ENCODE data around the gene GALNT18.

The GALNT18 gene

DNA sequence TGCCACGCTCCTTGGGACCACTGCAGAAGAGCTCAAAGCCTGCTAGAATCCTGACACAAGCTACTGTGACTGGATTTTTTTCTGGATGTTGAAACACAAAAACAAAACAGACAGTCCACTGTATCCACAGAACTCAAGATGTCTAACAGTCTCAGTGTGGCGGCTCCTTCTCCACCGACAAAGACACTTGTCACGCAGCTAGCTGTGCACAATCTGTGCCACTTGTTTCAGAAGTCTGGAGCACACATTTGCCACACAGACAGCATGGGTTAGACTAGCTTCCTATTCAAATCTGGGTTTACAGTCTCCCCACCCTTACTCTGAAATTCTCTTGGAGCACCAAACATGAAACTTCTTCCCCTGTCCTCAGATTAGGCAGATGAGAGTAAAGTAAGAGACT lies 99.2 kb downstream of the GALNT18 start:
- no peak for TF ChIP-seq RARB (CRISPR knock-in tag; IDR thresholded peaks at IDR 0.05)
- no peak for TF ChIP-seq CSRNP3 (CRISPR knock-in tag; IDR thresholded peaks at IDR 0.05)
- no peak for TF ChIP-seq ARNTL (CRISPR knock-in tag; IDR thresholded peaks at IDR 0.05; ENCODE audit: borderline replicate concordance, low read depth)
- no peak for TF ChIP-seq CREB5 (CRISPR knock-in tag; IDR thresholded peaks at IDR 0.05; ENCODE audit: low read depth)
- no peak for TF ChIP-seq GLIS3 (CRISPR knock-in tag; IDR thresholded peaks at IDR 0.05)
- no peak for TF ChIP-seq ZC3H10 (CRISPR knock-in tag; IDR thresholded peaks at IDR 0.05)
- no peak for TF ChIP-seq ZFP30 (CRISPR knock-in tag; IDR thresholded peaks at IDR 0.05)
- TF ChIP-seq TCF4 (CRISPR knock-in tag; IDR thresholded peaks at IDR 0.05; ENCODE audit: borderline replicate concordance): no peak
- TF ChIP-seq ZNF8 (CRISPR knock-in tag; IDR thresholded peaks at IDR 0.05): no peak
- TF ChIP-seq, protein P1, sequence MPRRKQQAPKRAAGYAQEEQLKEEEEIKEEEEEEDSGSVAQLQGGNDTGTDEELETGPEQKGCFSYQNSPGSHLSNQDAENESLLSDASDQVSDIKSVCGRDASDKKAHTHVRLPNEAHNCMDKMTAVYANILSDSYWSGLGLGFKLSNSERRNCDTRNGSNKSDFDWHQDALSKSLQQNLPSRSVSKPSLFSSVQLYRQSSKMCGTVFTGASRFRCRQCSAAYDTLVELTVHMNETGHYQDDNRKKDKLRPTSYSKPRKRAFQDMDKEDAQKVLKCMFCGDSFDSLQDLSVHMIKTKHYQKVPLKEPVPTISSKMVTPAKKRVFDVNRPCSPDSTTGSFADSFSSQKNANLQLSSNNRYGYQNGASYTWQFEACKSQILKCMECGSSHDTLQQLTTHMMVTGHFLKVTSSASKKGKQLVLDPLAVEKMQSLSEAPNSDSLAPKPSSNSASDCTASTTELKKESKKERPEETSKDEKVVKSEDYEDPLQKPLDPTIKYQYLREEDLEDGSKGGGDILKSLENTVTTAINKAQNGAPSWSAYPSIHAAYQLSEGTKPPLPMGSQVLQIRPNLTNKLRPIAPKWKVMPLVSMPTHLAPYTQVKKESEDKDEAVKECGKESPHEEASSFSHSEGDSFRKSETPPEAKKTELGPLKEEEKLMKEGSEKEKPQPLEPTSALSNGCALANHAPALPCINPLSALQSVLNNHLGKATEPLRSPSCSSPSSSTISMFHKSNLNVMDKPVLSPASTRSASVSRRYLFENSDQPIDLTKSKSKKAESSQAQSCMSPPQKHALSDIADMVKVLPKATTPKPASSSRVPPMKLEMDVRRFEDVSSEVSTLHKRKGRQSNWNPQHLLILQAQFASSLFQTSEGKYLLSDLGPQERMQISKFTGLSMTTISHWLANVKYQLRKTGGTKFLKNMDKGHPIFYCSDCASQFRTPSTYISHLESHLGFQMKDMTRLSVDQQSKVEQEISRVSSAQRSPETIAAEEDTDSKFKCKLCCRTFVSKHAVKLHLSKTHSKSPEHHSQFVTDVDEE (CRISPR knock-in tag; IDR thresholded peaks at IDR 0.05): no peak
- TF ChIP-seq ISL1 (CRISPR knock-in tag; IDR thresholded peaks at IDR 0.05): no peak
- TF ChIP-seq PPARA (CRISPR knock-in tag; IDR thresholded peaks at IDR 0.05; ENCODE audit: borderline replicate concordance): no peak
- TF ChIP-seq TOX (CRISPR knock-in tag; IDR thresholded peaks at IDR 0.05; ENCODE audit: borderline replicate concordance): no peak
- TF ChIP-seq ZNF70 (CRISPR knock-in tag; IDR thresholded peaks at IDR 0.05): no peak
- TF ChIP-seq BACH2 (CRISPR knock-in tag; IDR thresholded peaks at IDR 0.05; ENCODE audit: borderline replicate concordance): no peak
- TF ChIP-seq ESRRG (CRISPR knock-in tag; IDR thresholded peaks at IDR 0.05): no peak
- TF ChIP-seq, protein P2, sequence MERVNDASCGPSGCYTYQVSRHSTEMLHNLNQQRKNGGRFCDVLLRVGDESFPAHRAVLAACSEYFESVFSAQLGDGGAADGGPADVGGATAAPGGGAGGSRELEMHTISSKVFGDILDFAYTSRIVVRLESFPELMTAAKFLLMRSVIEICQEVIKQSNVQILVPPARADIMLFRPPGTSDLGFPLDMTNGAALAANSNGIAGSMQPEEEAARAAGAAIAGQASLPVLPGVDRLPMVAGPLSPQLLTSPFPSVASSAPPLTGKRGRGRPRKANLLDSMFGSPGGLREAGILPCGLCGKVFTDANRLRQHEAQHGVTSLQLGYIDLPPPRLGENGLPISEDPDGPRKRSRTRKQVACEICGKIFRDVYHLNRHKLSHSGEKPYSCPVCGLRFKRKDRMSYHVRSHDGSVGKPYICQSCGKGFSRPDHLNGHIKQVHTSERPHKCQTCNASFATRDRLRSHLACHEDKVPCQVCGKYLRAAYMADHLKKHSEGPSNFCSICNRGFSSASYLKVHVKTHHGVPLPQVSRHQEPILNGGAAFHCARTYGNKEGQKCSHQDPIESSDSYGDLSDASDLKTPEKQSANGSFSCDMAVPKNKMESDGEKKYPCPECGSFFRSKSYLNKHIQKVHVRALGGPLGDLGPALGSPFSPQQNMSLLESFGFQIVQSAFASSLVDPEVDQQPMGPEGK (CRISPR knock-in tag; IDR thresholded peaks at IDR 0.05; ENCODE audit: borderline replicate concordance): no peak
- TF ChIP-seq SNAI2 (CRISPR knock-in tag; IDR thresholded peaks at IDR 0.05): no peak
- TF ChIP-seq CSDC2 (CRISPR knock-in tag; IDR thresholded peaks at IDR 0.05): no peak
- no peak for TF ChIP-seq ZNF565 (CRISPR knock-in tag; conservative IDR thresholded peaks at IDR 0.05; ENCODE audit: low read depth)
- ATAC-seq: no peak

GRCh38 chr11:11521306-11522002 lies 100.4 kb downstream of the GALNT18 start:
- ATAC-seq: no peak
- TF ChIP-seq, protein P2 (CRISPR knock-in tag; IDR thresholded peaks at IDR 0.05; ENCODE audit: borderline replicate concordance): no peak
- TF ChIP-seq CREB5 (CRISPR knock-in tag; IDR thresholded peaks at IDR 0.05; ENCODE audit: low read depth) (no peak), ISL1 (CRISPR knock-in tag; IDR thresholded peaks at IDR 0.05) (no peak), ARNTL (CRISPR knock-in tag; IDR thresholded peaks at IDR 0.05; ENCODE audit: borderline replicate concordance, low read depth) (no peak), OSR1 (CRISPR knock-in tag; IDR thresholded peaks at IDR 0.05) (no peak), RARB (CRISPR knock-in tag; IDR thresholded peaks at IDR 0.05) (no peak), GLIS3 (CRISPR knock-in tag; IDR thresholded peaks at IDR 0.05) (no peak), SNAI2 (CRISPR knock-in tag; IDR thresholded peaks at IDR 0.05) (no peak), ESRRG (CRISPR knock-in tag; IDR thresholded peaks at IDR 0.05) (no peak), TOX (CRISPR knock-in tag; IDR thresholded peaks at IDR 0.05; ENCODE audit: borderline replicate concordance) (no peak), PPARA (CRISPR knock-in tag; IDR thresholded peaks at IDR 0.05; ENCODE audit: borderline replicate concordance) (no peak), CSDC2 (CRISPR knock-in tag; IDR thresholded peaks at IDR 0.05) (no peak), POU6F1 (CRISPR knock-in tag; IDR thresholded peaks at IDR 0.05; ENCODE audit: borderline replicate concordance, low read depth) (no peak), ZFP30 (CRISPR knock-in tag; IDR thresholded peaks at IDR 0.05) (no peak), TCF4 (CRISPR knock-in tag; IDR thresholded peaks at IDR 0.05; ENCODE audit: borderline replicate concordance) (no peak), ZNF70 (CRISPR knock-in tag; IDR thresholded peaks at IDR 0.05) (no peak)
- TF ChIP-seq, protein P1 (CRISPR knock-in tag; IDR thresholded peaks at IDR 0.05): no peak

All from SK-N-SH treated with all-trans-retinoic acid at 6 μM for 48 hours (cell line).